Inflammatory macrophage treated with lipopolysaccharide for 1 hour (primary cell): ENCODE measurements around the gene TTYH2.
A peak's percentile ranks its signal among the peaks of the same experiment; 100 is the strongest.

Source experiments
- DNase-seq, 2 donors: peaks; one replicate each; pipeline ENCODE4 v3.0.0-alpha.2; 2020 to 2022

TTYH2 gene

DNA sequence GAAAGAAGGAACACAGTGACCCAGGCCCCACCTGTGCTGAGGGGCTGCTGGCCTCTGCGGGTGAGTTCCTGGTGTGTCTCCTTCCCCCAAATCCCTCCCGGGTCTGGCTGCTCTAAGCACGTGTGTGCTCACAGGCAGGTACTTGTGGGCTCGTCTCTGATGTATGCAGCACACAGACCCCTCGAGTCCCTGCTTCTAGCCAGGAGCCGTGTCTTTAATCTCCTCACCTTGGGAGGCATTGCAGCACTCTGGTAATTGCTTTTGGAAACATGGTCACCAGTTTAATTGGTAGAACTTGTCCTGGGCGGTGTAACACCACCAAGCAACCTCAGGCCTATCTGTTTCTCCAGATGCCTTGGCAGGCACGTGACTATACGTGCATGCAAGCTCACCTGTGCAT, 18.7 kb upstream of the TTYH2 start:
- no peak for DNase-seq

DNA sequence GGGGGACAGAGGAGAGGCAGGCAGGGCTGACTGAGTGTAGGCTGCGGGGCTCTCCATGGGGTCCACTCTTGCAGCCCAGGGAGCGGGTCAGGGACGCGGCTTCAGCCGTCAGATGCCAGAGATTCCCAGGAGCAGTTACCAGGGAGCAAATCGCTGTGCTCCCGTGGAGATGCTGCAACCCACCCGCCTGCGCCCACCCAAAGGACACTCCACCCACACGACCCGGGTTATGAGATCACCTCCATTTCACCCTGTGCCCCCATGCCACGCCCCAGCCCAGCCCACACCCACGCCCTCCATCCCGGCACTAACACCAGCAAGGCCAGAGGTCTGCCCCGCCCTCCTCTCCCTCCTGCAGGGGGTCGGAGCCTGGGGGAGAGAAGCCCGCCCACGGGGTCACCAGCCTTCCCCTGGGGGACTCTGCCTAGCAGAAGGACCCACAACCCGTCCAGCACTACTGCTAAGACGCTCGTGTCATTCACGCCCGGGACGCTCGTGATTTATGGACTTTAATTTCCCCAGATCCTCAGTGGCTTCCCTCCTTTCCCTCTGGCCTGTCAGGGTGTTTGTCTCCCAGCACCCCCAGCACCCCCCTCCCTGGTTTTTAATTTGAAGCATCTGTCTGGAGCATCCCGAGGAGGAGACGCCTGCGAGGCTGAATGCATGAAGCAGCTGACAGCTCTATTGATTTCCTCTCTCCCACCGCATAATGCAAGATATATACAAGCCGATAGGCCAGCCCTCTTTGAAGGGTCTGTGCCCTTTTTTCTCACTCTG, 16.6 kb upstream of the TTYH2 start:
- no peak for DNase-seq

DNA sequence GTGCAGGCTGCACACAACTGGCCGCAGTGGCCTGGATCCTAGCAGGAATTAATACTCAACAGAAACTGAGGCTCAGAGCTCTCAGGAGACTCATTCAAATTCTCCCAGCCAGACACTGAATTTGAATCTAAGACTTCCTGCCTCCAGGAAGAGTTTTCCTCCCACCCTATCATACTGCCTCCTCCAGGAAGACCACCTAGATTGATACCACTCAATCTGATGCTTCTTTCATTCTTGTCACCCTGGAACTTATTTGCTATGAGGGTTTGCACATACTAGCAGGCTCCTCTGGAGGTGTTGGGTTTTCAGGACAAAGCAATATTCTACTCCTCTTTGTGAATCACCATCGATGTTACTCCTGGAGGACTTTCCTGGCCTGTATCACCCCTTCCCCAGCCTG, 15.6 kb upstream of the TTYH2 start:
- no peak for DNase-seq

DNA sequence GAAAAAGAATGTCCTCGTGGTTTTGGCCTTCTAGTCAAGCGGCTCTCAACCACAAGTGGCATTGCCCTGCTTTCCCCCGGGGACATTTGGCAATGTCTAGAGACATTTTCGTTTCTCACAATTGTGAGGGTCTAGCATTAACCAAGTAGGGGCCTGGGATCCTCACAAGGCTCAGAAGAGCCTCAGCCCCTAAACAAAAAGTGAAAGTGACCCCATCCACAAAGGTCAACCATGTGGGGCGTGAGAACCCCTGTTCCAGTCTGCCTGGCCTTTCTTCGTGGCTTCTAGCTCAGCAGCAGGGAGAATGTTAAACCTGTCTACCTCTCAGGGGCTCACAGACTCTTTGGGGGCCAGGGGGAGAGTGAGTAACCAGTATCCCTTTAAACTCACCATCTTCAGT, 14.7 kb upstream of the TTYH2 start:
- DNase-seq: no peak

DNA sequence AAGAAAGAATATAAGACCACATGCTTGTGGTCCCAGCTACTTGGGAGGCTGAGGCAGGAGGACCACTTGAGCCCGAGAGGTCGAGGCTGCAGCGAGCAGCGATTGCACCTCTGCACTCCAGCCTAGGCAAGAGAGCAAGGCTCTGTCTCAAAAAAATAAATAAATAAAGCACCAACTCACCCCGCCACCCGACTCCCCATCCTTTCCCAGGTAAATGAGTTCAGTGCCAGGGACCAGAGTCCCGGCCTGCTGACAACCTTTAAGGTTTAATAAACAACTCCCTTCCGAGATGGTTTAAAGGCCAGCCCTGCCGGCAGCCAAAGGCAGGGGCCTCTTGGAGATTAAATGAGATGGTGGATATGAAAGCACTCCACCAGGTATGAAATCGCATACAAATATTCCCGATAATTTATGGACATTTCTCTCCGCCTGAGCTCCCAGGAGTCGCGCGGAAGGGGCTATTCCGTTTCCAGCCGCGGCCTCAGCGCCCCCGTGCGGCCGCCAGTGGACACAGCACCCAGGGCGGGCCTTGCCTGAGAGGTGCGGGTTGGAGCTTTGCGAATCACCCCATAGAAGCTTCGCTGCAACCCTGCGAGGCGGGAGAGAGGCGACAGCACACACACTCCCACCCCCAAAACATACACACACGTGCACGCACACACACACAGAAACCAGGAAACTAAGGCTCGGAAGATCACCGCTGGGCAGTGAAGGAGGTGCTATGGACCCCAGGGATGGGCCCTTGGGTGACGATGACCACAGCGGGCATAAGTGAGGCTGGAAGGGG, 13.9 kb upstream of the TTYH2 start:
- peak; percentile 34 to 76 for DNase-seq

DNA sequence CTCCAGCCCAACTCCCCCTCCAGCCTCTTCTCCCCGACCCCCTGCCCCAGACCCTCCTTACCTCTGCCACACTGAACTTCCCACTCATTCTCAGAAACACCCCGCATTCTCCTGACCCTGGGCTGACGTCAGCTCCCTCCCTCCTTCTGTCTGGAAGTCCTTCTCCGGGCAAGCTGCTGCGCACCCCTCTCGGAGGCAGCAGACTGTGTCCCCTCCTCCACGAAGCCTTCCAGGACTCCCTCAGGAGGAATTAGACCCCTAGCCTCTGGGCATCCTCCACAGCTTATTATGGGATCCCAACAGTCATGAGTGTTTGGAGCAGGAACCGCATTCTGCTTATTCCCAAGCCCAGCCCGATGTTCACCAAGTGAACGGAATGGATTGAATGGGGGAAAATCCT, 13.3 kb upstream of the TTYH2 start:
- no peak for DNase-seq

DNA sequence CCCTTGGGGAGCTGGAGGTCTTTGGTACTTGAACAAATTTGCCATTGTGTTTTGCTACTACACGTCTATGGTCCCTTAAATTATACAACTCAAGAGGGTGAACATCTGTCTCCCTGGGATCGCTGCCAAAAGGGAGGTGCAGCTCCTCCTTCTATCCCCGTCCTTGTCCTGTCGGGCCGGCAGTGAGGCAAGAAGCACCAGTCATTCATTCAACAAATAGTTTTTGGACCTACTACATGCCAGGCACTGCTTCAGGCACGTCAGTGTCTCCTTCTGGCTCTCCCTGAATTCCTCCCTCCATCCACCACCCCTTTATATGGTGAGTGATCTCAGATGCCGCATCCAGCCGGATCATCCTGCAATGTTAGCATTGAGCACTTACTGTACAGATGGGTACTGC, 12.1 kb upstream of the TTYH2 start:
- no peak for DNase-seq

DNA sequence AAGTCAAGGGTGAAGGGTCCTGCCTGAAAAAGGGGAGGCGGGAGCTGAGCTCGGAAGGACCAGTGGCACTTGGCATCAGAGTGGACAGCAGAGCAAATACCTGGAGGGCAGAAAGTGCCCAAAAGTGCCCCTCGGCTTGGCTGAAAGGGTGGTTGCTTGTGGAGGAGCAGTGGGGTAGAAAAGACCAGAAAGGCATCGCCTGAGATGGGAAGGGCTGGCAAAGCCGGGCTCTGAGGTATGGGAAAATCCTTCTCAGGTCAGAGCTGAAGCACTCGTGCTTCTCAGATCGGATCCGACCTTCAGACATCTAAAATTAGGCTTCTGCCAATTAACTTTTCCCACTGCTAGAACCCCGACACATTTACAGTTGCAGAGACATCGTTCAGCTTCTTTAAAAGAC, 11.4 kb upstream of the TTYH2 start:
- DNase-seq: no peak

DNA sequence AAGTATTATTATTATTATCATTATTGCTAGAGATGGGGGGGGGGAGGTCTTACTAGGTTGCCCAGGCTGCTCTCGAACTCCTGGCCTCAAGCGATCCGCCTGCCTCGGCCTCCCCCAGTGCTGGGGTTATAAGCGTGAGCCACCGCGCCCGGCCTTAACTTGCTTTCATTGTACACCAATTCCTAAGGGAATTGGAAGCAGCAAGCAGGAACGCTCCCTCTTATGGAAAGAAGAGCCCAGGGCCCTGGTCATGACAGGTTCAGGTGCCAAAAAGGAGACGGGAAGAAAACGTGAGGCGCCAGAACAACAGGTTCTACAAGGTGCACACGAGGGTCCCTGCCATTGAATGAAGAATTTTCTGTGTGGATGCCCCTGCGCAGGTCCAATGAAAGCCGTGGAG, 10.4 kb upstream of the TTYH2 start:
- no peak for DNase-seq

DNA sequence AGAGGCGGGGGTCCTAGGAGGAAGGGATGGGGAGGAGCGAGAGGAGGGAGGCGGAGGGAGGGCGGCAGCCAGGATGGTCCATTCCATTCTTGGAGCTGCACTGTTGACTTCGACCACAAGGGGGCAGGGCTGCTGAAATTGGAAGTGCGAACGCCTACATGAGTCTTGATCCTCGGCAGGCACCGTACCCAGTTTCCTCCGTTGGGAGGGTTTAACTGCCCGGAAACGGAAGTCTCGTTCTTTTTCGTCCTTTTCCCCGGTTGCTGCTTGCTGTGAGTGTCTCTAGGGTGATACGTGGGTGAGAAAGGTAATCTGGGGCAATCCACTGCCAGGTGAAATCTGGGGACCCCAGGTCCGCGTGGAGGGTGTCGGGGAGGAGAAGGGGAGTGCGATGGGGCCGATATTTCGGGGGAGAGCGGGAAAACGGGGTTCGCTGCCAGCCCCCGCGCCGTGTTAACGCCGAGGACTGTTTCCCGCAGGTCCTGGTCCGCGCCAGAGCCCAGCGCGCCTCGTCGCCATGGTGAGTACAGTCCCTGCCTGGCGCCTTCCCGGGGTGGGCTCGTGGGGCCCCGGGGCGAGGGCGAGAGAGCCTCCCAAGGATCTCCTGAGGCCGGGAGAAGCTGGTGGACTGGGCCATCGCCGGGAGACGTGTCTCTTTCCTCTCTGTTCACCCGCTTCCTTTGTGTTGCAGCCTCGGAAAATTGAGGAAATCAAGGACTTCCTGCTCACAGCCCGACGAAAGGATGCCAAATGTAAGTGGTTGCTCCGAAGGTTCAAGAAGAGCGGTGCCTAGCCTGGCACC, 9.7 kb upstream of the TTYH2 start, which contains the start of gene RPL38:
TSS of gene RPL38 (plus strand) at position 240 of the 802 bp plus-strand sequence. CDS start at position 518, 278 bp downstream.
- peak; percentile 94 to 99 for DNase-seq

DNA sequence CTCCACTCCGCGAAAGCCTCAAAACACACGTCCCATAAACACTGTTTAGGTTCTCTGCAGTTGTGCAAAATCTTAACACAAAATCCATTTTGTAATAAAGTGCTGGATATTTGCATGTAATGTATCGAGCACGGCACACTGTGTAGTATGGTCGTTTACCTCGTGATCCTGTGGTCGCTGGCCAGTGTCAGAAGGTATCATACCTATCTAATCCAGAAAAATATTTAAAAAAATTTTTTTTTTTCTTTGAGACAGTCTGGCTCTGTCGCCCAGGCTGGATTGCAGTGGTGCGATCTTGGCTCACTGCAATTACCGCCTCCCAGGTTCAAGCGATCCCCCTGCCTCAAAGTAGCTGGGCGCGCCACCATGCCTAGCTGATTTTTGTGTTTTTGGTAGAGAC, 8.9 kb upstream of the TTYH2 start:
- no peak for DNase-seq

DNA sequence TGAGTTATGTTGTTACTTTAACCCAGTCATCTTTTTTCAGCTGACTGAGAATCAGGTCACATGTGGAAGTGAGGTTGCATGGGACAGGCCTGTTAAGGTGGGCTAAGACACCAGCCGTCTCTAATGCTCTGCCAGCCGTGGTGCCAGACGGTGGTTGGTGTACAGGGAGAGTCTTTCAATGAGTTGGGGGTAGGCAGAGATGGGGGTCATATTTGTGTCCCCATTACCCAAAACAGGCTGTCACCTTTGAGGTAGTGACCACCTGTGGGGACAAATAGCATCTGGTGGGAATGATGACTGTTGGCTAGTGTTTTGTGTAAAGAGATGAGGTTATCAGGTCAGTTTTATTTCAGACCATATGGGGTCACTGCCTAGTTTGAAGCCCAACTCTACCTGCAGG, 8.1 kb upstream of the TTYH2 start:
- no peak for DNase-seq

DNA sequence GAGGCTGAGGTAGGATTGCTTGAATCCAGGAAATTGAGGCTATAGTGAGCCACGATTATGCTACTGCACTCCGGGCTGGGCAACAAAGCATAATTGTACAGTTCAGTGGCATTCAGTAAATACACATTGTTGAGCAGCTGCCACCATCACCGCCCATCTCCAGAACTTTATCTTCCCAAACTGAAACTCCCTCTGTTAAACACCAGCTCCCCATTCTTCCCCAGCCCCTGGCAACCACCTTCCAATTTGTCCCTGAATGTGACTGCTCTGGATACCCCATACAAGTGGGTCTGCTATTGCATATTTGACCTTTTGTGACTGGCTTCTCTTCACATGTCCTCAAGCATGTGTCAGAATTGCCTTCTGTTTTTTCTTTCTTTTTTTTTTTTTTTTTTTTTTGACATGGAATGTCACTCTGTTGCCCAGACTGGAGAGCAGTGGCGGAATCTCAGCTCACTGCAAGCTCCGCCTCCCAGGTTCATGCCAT, 7.0 kb upstream of the TTYH2 start:
- DNase-seq: no peak

DNA sequence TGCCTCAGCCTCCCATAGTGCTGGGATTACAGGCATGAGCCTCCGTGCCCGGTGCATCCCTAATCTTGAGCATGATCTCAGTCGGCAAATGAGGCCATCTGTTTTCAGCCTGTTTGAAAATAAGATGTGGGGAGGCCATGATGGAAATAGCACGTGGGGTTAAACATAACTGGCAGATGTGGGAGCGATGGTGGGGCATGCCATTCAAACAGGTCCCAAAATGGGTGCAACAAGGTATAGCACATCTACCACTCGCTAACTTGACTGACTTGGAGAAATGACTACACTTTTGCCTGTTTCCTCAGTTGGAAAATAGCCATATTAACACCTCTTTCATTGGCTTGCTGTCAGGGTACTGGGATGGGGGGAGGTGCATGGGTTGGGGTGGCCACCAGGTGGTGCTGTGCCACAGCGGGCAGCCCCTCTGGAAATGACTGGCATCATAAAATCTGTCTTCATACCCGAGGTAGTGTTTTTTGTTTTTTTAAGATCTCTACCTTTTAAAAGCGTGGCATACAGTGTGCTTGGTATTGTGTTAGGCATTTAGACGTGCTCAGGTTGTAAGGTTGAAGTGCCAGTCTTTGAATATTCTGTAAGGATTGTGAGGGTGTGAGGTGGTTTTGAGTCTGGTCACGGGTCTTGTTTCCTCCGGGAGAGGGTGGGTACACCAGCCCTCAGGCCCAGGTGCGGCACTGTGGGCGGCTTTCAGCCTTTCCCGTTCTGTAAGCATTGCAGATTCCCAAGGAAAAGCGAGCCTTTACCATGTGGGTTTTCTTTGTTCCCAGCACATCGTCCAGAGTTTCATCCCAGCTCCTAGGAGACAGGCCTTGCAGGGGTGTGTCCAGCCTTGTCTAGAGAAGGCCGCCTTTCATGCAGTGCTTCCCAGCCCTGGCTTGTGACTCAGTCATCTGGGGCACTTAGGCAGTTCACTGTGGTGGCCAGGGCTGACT, 2.9 kb upstream of the TTYH2 start:
- peak in 1 of 2 donors; percentile 80 for DNase-seq

DNA sequence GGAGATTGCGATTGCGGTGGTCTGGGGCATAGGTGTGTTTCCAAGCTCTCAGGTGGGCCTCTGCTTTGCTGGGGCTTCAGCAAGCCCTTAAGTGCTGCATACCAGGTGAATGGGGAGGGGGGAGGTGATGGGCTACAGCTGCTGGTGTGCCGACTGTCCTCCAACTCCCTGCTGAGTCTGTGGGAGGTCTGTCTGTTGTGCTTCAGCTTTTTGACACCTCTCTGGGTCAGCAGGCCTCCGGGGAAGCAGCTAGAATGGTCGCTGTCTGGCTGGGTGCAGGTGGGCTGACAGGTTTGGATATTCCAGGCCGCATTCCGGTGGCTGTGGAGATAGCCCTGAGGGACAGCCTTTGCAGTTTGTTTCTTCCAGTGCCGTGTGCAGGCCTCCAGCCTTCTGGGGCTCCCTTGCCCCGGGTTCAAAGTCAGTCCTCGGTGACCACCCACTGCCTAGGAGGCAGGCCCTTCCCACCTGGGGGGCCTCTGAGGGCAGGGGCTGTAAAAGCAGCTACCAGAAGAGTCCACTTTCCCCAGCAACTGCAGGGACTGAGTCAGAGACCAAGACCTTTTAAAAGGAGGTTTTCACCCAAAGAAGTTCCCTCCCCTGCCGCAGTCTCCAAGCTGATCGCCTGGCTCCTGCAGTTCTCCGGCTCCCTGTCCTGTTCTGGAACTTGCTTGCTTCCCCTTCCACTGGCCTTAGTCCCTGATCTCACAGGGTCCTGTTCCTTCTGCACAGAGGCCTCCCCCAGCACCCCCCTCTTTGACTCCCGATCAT, 2.0 kb upstream of the TTYH2 start:
- no peak for DNase-seq

DNA sequence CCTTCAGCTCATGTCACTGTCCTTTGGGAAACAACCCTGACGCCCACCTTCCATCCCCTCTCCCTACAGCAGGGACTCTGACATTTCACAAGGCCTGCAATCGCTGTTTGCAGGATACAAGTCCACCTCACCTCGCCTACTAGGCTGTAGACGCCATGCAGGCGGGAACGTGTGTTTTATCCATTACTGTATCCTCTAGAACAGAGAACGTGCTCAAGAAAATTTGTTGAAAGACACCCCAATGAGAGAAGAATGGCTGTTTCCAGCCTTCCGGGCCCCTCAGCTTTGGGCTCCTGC, 1.5 kb upstream of the TTYH2 start:
- DNase-seq: peak; percentile 27 to 53

DNA sequence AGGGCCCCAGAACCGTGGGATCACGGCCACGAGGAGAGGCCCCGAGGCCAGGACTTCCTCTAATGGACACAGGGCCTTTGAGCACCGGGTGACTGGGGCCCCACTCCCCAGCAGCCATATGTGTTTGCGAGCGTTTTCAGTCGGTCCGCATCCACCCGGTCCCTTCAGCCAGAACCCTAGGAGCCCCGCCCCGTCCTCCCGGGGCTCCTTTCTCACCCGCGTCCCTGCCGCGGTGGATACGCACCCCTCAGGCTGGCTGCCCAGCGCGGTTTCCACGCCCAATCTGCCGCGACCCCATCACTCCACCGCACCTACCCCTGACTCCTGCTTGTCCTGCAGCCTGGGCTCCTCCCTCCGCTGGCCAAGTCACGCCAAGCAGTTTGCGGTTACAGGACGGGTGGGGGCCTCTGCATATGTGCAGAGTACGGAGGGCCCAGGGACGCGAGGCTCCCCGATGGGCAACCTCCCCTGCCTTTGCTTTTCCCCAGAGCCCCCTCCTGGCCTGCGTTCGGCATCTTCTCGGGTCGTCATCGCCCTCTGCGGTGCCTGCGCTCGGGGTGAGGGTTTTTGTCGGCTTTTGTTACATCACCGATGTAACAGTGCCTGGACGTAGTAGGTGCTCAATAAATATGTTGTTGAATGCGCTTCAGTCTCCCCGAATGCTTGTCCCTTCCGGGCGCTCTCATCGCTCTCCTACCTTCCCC, 1.0 kb upstream of the TTYH2 start:
- peak; percentile 45 for DNase-seq

DNA sequence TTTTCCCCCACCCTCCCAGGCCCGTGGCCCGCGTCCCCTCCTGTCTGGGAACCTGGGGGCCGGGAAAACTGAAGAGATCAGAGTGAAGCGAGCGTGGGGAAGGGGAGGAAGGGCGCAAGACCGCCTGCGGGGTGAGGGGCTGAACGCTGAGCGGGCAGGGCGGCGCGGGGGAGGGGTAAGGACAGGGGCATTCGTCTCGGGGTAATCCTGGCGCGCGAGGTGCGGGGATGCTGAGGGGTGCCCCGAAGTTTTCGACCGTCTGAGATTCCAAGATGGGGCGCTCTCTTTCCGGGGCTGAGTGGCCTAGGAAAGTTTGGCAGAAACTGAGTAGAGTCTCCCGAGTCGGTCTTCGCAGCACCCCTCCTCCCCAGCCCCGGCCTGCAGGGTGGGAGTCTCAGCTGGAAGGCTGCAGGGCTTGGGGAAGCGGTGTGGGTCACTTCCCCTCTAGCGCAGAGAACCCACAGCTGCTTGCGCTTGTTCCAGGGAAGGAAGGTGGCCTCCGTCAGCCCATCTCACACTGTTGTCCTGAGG, 555 bp downstream of the TTYH2 start:
- DNase-seq: peak in 1 of 2 donors; percentile 50

DNA sequence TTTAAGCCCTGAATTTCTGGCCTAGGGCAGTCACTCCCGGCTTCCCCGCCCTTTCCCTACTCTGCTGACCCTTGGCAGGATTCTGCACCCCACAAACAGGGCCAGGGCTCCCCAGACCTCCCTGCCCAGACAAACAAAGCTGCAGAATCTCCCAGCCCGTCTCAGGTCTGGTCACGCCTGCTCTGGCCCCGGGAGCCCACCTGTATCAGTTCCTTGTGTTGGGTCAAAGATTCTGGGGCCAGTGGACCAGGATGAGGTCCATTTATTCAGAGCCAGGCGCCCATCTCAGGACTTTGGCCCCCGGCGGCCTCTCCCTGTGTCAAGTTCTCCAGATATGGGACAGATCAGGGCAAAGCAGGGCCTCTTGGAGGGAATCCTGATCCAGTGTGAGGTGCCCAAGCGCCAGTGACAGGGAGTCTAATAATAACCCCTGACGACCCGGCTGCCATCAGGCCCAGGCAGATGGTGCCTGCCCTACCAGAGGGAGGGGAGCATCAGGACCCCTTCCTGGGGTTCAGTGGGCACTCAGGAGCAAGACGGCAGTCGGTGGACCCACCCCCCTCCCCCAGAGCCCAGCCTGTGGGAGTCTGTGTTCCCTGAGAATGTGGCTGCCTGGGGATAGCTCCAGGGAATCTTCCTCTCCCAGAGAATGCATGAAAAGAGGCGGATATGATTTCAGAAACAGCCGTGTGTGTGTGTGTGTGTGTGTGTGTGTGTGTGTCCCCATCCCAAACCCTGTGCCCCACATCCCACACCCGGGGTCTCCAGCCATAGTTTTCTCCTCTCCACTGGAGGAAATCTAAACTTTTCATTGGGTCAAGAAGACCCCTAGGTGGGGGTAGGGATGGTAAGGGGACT, 1.3 kb downstream of the TTYH2 start:
- no peak for DNase-seq

DNA sequence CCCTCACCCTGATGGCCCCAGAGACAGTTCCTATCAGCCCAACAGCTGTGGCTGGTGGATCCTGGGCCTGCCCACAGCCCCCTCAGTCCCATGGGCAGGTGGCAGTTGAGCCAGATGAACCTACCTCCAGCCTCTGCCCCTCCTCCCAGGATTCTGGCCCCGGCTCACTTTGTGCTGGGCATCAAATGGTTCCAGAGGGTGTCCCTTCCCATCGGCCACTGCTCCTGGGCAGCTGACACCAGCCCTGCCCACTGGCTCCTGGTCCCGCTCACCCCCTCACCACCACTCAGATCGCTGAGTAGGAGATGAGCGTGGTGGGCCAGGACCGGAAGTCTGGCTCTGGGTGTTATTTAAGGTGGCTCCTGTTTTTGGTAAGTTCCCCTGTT, 2.0 kb downstream of the TTYH2 start:
- no peak for DNase-seq
